ENCODE data around the gene NRF1.

GRCh38 chr7:129775695-129776361 lies 164.3 kb downstream of the NRF1 start:
- TF ChIP-seq CTCF (IDR thresholded peaks at IDR 0.05 in 8 of 11, conservative IDR thresholded peaks at IDR 0.05 in 3 of 11) (no peak), POLR2AphosphoS5 (IDR thresholded peaks at IDR 0.05) (no peak)
